ENCODE data around the gene CKMT1B. TPM values are rescaled to one million over a fixed set of nuclear protein-coding genes. Genes with fewer than 3 reads are reported as not detected.
A peak's percentile ranks its signal among the peaks of the same experiment; 100 is the strongest.
"Not testable (repeated sequence)": the region's sequence is repeated elsewhere in the genome, so short reads cannot be mapped to it uniquely, and the experiment has no call there.

CKMT1B gene
- total RNA-seq, 1 donor from 2014 or later: 0.89 TPM

DNA sequence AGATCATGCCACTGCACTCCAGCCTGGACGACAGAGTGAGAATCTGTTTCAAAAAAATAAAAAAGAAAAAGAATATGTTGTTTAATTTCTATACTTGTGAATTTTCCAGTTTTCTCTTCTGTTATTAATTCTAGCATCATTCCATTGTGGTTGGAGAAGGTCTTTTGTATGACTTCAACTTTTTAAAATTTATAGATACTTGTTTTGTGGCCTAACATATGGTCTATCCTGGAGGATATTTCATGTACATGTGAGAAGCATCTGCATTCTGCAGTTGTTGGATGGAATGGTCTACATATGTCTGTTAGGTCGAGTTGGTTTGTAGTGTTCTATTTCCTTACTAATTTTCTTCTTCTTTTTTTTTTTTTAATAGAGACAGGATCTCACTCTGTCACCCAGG, 40.8 kb upstream of the CKMT1B start:
- Histone ChIP-seq H3K4me2 (ENCODE audit: low read length) (no peak overlapping the region), H4K20me1 (ENCODE audit: insufficient read depth, low read length) (no peaks in the 10 kb centered on the region), H3K27me3 (ENCODE audit: insufficient read depth, low read length) (no peaks in the 10 kb centered on the region), H2AFZ (ENCODE audit: low read depth, low read length) (no peak overlapping the region), H3K4me3 (ENCODE audit: insufficient read depth, low read depth, low read length) (no peak overlapping the region), H3K4me1 (ENCODE audit: insufficient read depth, low read length) (no peaks in the 10 kb centered on the region), H3K9me3 (ENCODE audit: insufficient read depth, low read depth, low read length) (no peaks in the 10 kb centered on the region), H3K79me2 (ENCODE audit: insufficient read depth, low read length) (no peaks in the 10 kb centered on the region), H3K9ac (ENCODE audit: low read length) (no peak overlapping the region), H3K36me3 (ENCODE audit: insufficient read depth, low read length) (no peaks in the 10 kb centered on the region), H3K27ac (ENCODE audit: low read depth, low read length) (no peak overlapping the region)
- Mint-ChIP-seq H3K27me3 (ENCODE audit: low read depth, unreplicated experiment) (no peaks in the 10 kb centered on the region), H3K36me3 (ENCODE audit: low read depth, unreplicated experiment) (no peaks in the 10 kb centered on the region), H3K9me3 (ENCODE audit: unreplicated experiment) (no peaks in the 10 kb centered on the region), H3K27ac (ENCODE audit: unreplicated experiment) (no peak overlapping the region), H3K4me1 (ENCODE audit: low read depth, unreplicated experiment) (peaks cover 6% of the 10 kb centered on the region), H3K4me3 (ENCODE audit: unreplicated experiment) (no peak overlapping the region)
- FAIRE-seq: no peak
- no peak for DNase-seq (ENCODE audit: low read depth)
- TF ChIP-seq CTCF (IDR thresholded peaks at IDR 0.05; ENCODE audit: insufficient read depth, low read depth, low read length) (no peak), EZH2 (IDR thresholded peaks at IDR 0.05; ENCODE audit: insufficient read depth, low read length) (no peak)

DNA sequence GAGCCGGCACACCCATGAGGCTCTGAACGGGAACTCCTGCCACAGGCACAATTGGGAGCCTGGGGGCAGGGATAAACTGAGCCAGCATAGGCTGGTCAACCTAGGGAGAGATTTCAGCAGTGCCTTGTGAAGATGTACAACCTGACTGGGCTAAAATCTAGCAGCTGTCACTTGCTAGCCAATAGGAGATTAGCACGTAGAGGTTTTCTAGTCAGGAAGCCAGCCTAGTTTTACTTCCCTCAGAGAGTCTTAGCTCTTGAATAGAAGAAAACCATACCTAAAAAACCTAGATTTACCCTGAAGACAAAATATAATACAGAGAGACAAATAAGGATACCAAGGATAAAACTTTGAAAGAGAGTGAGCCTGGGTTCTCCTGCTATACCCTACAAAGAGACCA, 31.1 kb upstream of the CKMT1B start:
- H3K36me3 Mint-ChIP-seq (ENCODE audit: low read depth, unreplicated experiment); H3K27me3 ChIP-seq (ENCODE audit: insufficient read depth, low read length); DNase-seq (ENCODE audit: low read depth); H3K9me3 ChIP-seq (ENCODE audit: insufficient read depth, low read depth, low read length); H3K27ac Mint-ChIP-seq (ENCODE audit: unreplicated experiment); H3K4me3 Mint-ChIP-seq (ENCODE audit: unreplicated experiment); H3K9ac ChIP-seq (ENCODE audit: low read length); H3K9me3 Mint-ChIP-seq (ENCODE audit: unreplicated experiment); H3K4me1 Mint-ChIP-seq (ENCODE audit: low read depth, unreplicated experiment); H3K36me3 ChIP-seq (ENCODE audit: insufficient read depth, low read length); H3K27ac ChIP-seq (ENCODE audit: low read depth, low read length); H4K20me1 ChIP-seq (ENCODE audit: insufficient read depth, low read length); H3K4me3 ChIP-seq (ENCODE audit: insufficient read depth, low read depth, low read length); H3K79me2 ChIP-seq (ENCODE audit: insufficient read depth, low read length); FAIRE-seq; H3K4me1 ChIP-seq (ENCODE audit: insufficient read depth, low read length); H2AFZ ChIP-seq (ENCODE audit: low read depth, low read length); H3K27me3 Mint-ChIP-seq (ENCODE audit: low read depth, unreplicated experiment); H3K4me2 ChIP-seq (ENCODE audit: low read length): not testable (repeated sequence)

GRCh38 chr15:43563793-43564192, 30.0 kb upstream of the CKMT1B start:
- H2AFZ ChIP-seq (ENCODE audit: low read depth, low read length); H3K79me2 ChIP-seq (ENCODE audit: insufficient read depth, low read length); H3K36me3 ChIP-seq (ENCODE audit: insufficient read depth, low read length); H3K27me3 ChIP-seq (ENCODE audit: insufficient read depth, low read length); H3K4me1 Mint-ChIP-seq (ENCODE audit: low read depth, unreplicated experiment); H3K27me3 Mint-ChIP-seq (ENCODE audit: low read depth, unreplicated experiment); H3K36me3 Mint-ChIP-seq (ENCODE audit: low read depth, unreplicated experiment); H3K4me2 ChIP-seq (ENCODE audit: low read length); H3K9me3 ChIP-seq (ENCODE audit: insufficient read depth, low read depth, low read length); H3K4me3 ChIP-seq (ENCODE audit: insufficient read depth, low read depth, low read length); H3K27ac Mint-ChIP-seq (ENCODE audit: unreplicated experiment); H3K27ac ChIP-seq (ENCODE audit: low read depth, low read length); H3K4me1 ChIP-seq (ENCODE audit: insufficient read depth, low read length); DNase-seq (ENCODE audit: low read depth); H3K9ac ChIP-seq (ENCODE audit: low read length); H3K4me3 Mint-ChIP-seq (ENCODE audit: unreplicated experiment); H3K9me3 Mint-ChIP-seq (ENCODE audit: unreplicated experiment); H4K20me1 ChIP-seq (ENCODE audit: insufficient read depth, low read length): not testable (repeated sequence)
- peak; percentile 13 for FAIRE-seq

DNA sequence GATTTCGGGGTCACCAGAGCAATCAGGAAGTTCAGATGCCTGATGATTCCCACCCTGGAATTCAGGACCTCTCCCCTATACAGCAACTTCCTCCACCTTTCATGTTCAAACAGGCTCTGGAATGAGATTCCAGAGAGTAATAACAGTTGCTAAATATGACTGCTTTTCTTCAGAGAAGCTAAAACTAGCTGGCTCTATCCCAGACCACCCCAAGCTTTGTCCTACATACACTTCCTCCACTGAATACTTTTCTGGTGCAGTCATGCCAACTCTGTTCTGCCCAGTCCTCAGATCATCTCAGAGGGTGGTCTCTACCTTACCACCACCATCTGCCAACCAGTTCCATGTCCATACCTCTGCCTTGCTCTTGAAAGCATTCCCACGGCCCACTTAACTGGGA, 27.2 kb upstream of the CKMT1B start:
- H3K9me3 ChIP-seq (ENCODE audit: insufficient read depth, low read depth, low read length); H3K36me3 Mint-ChIP-seq (ENCODE audit: low read depth, unreplicated experiment); H3K27me3 ChIP-seq (ENCODE audit: insufficient read depth, low read length); H3K4me3 Mint-ChIP-seq (ENCODE audit: unreplicated experiment); H3K27ac ChIP-seq (ENCODE audit: low read depth, low read length); H3K9me3 Mint-ChIP-seq (ENCODE audit: unreplicated experiment); H3K9ac ChIP-seq (ENCODE audit: low read length); H3K4me1 ChIP-seq (ENCODE audit: insufficient read depth, low read length); H3K27ac Mint-ChIP-seq (ENCODE audit: unreplicated experiment); H3K36me3 ChIP-seq (ENCODE audit: insufficient read depth, low read length); H3K4me1 Mint-ChIP-seq (ENCODE audit: low read depth, unreplicated experiment); H4K20me1 ChIP-seq (ENCODE audit: insufficient read depth, low read length); H2AFZ ChIP-seq (ENCODE audit: low read depth, low read length); DNase-seq (ENCODE audit: low read depth); H3K79me2 ChIP-seq (ENCODE audit: insufficient read depth, low read length); H3K27me3 Mint-ChIP-seq (ENCODE audit: low read depth, unreplicated experiment); H3K4me3 ChIP-seq (ENCODE audit: insufficient read depth, low read depth, low read length); H3K4me2 ChIP-seq (ENCODE audit: low read length): not testable (repeated sequence)
- FAIRE-seq: peak; percentile 83

DNA sequence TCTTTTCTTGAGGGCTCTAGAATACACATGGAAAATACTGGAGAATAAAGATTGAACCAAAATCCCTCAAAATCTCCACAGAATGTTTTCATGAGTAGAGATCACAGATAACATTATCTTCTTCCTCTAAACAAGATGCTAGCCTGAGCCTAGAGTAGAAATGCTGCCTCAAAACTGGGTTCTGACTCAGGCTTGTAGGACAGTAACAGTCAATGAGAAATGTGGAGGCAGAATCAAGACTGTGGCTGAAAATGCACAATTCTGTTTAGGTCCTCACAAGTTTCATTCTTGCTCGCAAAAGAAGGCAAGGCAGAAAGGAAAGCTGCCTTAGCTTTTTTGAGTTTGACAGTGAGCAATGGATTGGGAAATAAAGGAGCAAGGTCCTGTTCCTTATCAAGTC, 19.2 kb upstream of the CKMT1B start:
- H2AFZ ChIP-seq (ENCODE audit: low read depth, low read length); H3K4me2 ChIP-seq (ENCODE audit: low read length); H3K27me3 Mint-ChIP-seq (ENCODE audit: low read depth, unreplicated experiment); H3K4me3 ChIP-seq (ENCODE audit: insufficient read depth, low read depth, low read length); H3K36me3 ChIP-seq (ENCODE audit: insufficient read depth, low read length); H3K27me3 ChIP-seq (ENCODE audit: insufficient read depth, low read length); DNase-seq (ENCODE audit: low read depth); H3K9me3 Mint-ChIP-seq (ENCODE audit: unreplicated experiment); H3K4me3 Mint-ChIP-seq (ENCODE audit: unreplicated experiment); H3K27ac Mint-ChIP-seq (ENCODE audit: unreplicated experiment); H3K4me1 Mint-ChIP-seq (ENCODE audit: low read depth, unreplicated experiment); H3K79me2 ChIP-seq (ENCODE audit: insufficient read depth, low read length); FAIRE-seq; H3K4me1 ChIP-seq (ENCODE audit: insufficient read depth, low read length); H3K36me3 Mint-ChIP-seq (ENCODE audit: low read depth, unreplicated experiment); H4K20me1 ChIP-seq (ENCODE audit: insufficient read depth, low read length); H3K9me3 ChIP-seq (ENCODE audit: insufficient read depth, low read depth, low read length); H3K9ac ChIP-seq (ENCODE audit: low read length); H3K27ac ChIP-seq (ENCODE audit: low read depth, low read length): not testable (repeated sequence)

Measured in astrocyte (in vitro differentiated cells and primary cell).